Measurements from ENCODE around the gene PRKD1.

PRKD1 gene

GRCh38 chr14:29940482-29940881 is 12.8 kb upstream of the PRKD1 start:
- Mint-ChIP-seq H3K4me1 (no peaks in the 10 kb centered on the region), H3K9me3 (peaks cover 7% of the 10 kb centered on the region), H3K36me3 (ENCODE audit: low read depth) (no peaks in the 10 kb centered on the region), H3K27ac (no peak overlapping the region), H3K27me3 (ENCODE audit: low read depth, poor library complexity) (peaks cover 4% of the 10 kb centered on the region), H3K4me3 (no peak overlapping the region)
- TF ChIP-seq CTCF (IDR thresholded peaks at IDR 0.05), result no peak
- no peak for DNase-seq

GRCh38 chr14:29937116-29937515 is 9.5 kb upstream of the PRKD1 start:
- H3K27me3 Mint-ChIP-seq (ENCODE audit: low read depth, poor library complexity), result peaks cover 6% of the 10 kb centered on the region
- no peak for TF ChIP-seq CTCF (IDR thresholded peaks at IDR 0.05)
- no peaks in the 10 kb centered on the region for H3K9me3 Mint-ChIP-seq
- H3K4me3 Mint-ChIP-seq, result no peak overlapping the region
- no peaks in the 10 kb centered on the region for H3K36me3 Mint-ChIP-seq (ENCODE audit: low read depth)
- no peak for DNase-seq
- H3K4me1 Mint-ChIP-seq, result no peaks in the 10 kb centered on the region
- no peak overlapping the region for H3K27ac Mint-ChIP-seq

- H3K27me3 Mint-ChIP-seq (ENCODE audit: low read depth, poor library complexity), result peaks cover 29% of the 10 kb centered on the region
- H3K36me3 Mint-ChIP-seq (ENCODE audit: low read depth), result no peaks in the 10 kb centered on the region
- no peak for TF ChIP-seq CTCF (IDR thresholded peaks at IDR 0.05)
- H3K4me3 Mint-ChIP-seq, result no peak overlapping the region
- H3K9me3 Mint-ChIP-seq, result no peaks in the 10 kb centered on the region
- peaks cover 16% of the 10 kb centered on the region for H3K4me1 Mint-ChIP-seq
- no peak overlapping the region for H3K27ac Mint-ChIP-seq
- no peak for DNase-seq
Observed at GRCh38 chr14:29930283-29930682, 2.6 kb upstream of the PRKD1 start.

GRCh38 chr14:29928117-29928640 is 532 bp upstream of the PRKD1 start:
- peak overlapping the region; percentile 75 for H3K4me3 Mint-ChIP-seq
- H3K4me1 Mint-ChIP-seq, result peaks cover 25% of the 10 kb centered on the region
- no peak for TF ChIP-seq CTCF (IDR thresholded peaks at IDR 0.05)
- no peaks in the 10 kb centered on the region for H3K36me3 Mint-ChIP-seq (ENCODE audit: low read depth)
- H3K27ac Mint-ChIP-seq, result no peak overlapping the region
- peaks cover 24% of the 10 kb centered on the region for H3K27me3 Mint-ChIP-seq (ENCODE audit: low read depth, poor library complexity)
- H3K9me3 Mint-ChIP-seq, result no peaks in the 10 kb centered on the region
- no peak for DNase-seq

GRCh38 chr14:29926701-29927375 is 809 bp downstream of the PRKD1 start:
- no peak for TF ChIP-seq CTCF (IDR thresholded peaks at IDR 0.05)
- DNase-seq, result no peak
- Mint-ChIP-seq H3K9me3 (no peaks in the 10 kb centered on the region), H3K36me3 (ENCODE audit: low read depth) (no peaks in the 10 kb centered on the region), H3K27ac (peak overlapping the region; percentile 15), H3K27me3 (ENCODE audit: low read depth, poor library complexity) (peaks cover 24% of the 10 kb centered on the region), H3K4me3 (peak overlapping the region; percentile 96), H3K4me1 (peaks cover 25% of the 10 kb centered on the region)

- peak; percentile 6 for DNase-seq
- peak overlapping the region; percentile 96 for H3K4me3 Mint-ChIP-seq
- peaks cover 25% of the 10 kb centered on the region for H3K4me1 Mint-ChIP-seq
- H3K27me3 Mint-ChIP-seq (ENCODE audit: low read depth, poor library complexity), result peaks cover 24% of the 10 kb centered on the region
- no peak for TF ChIP-seq CTCF (IDR thresholded peaks at IDR 0.05)
- peak overlapping the region; percentile 15 for H3K27ac Mint-ChIP-seq
- no peaks in the 10 kb centered on the region for H3K36me3 Mint-ChIP-seq (ENCODE audit: low read depth)
- H3K9me3 Mint-ChIP-seq, result no peaks in the 10 kb centered on the region
Observed at GRCh38 chr14:29926228-29926627, 1.4 kb downstream of the PRKD1 start.
